GM21526 (cell line): Measurements from ENCODE around the gene ZNRF3.

Source experiments
- ATAC-seq: cut with Tn5 transposase; IDR thresholded peaks from one replicate; pipeline ENCODE4 v1.9.1; 2021; ENCODE audit warnings: moderate library complexity; ENCODE audit not compliant: unreplicated experiment, low FRiP score

Gene ZNRF3

GRCh38 chr22:29053048-29053702 is 169.8 kb downstream of the ZNRF3 start:
- no peak for ATAC-seq

DNA sequence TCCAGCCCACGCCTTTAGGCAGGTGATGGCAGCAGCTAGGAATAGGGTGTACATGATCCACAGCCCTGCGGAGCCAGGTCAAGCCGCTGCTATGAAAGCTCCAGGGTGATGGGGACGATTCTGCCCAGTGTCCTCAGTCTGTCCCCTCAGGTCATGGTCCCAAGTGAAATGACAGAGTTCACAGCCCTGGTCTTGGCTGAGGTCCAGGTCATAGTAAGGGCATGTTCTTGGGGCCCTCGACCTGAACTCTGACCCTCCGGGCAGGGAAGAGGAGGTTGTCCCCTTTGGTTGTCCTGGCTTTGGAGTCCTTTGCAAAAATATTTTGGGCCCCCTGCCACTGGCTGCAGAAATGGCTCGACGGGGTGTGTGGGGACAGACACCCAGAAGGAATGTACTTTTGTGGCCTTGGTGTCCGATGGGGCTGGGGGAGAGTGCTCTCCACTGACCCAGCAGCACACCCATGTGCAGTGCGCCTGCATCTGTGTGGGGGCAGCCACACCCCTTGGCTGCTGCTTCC is 170.9 kb downstream of the ZNRF3 start:
- no peak for ATAC-seq

DNA sequence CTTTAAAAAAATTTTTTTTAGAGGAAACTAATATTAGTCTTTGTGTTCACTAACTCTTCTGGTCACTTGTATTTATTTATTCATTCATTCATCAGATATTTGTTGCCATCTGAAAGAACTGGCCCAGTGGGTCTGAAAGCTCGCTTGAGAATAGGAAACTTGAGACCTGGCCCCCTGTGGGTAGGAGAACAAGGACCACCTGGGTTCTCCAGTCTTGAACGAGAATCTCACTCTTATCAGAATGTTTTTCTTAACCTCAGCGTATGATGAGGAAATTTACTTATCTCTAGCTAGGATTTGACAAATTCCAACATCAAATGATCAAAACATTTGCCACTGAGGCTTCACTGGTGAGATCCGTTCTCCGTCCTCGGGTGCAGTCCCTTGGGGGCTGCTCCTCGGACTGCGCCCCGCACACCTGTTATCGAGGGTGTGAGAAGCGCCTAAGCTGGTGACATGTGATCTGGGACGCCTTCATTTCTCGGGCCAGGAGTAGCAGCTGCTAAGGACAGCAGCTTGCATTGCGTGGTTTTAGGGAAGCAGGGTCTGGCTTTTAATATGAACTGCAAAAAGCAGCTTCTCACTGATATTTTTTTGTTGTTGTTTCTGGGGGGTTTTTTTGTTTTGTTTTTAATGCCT is 171.9 kb downstream of the ZNRF3 start:
- no peak for ATAC-seq

GRCh38 chr22:29056472-29056871 is 173.1 kb downstream of the ZNRF3 start:
- no peak for ATAC-seq

- no peak for ATAC-seq
Measured at GRCh38 chr22:29060251-29060869, 177.0 kb downstream of the ZNRF3 start.

- ATAC-seq, result no peak
Measured at GRCh38 chr22:29060931-29061330, 177.6 kb downstream of the ZNRF3 start.

- no peak for ATAC-seq
Measured at GRCh38 chr22:29061773-29062172, 178.4 kb downstream of the ZNRF3 start, which contains the start of gene C22orf31. Gene C22orf31, minus strand, starts transcription at chr22:29061831. Its CDS starts 39 bp downstream, at chr22:29061792.

DNA sequence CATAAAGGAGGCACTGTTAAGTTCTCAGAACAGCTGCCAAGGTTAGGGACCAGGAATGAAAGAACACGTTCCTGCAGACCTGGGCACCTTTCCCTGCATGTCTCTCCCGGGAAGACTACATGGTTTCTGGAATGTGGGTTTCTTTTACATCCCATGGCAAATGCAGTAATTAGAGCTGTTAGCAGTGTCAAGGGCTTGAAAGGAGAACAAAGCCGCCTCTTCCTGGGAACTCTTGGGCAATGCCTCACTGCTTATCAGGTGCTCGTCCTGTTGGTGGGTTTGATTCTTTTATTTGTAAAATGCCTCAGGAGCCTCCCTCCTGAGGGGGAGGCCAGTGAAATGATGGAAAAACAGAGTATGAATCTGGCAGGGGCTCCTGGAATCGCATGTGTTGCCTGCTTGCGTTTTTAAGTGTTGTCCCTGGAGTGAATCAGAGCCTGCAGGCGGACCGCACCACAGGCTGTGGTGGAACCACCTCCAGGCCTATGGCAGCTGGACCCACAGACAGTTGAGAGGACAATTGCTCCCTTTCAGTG is 179.0 kb downstream of the ZNRF3 start:
- ATAC-seq, result no peak

DNA sequence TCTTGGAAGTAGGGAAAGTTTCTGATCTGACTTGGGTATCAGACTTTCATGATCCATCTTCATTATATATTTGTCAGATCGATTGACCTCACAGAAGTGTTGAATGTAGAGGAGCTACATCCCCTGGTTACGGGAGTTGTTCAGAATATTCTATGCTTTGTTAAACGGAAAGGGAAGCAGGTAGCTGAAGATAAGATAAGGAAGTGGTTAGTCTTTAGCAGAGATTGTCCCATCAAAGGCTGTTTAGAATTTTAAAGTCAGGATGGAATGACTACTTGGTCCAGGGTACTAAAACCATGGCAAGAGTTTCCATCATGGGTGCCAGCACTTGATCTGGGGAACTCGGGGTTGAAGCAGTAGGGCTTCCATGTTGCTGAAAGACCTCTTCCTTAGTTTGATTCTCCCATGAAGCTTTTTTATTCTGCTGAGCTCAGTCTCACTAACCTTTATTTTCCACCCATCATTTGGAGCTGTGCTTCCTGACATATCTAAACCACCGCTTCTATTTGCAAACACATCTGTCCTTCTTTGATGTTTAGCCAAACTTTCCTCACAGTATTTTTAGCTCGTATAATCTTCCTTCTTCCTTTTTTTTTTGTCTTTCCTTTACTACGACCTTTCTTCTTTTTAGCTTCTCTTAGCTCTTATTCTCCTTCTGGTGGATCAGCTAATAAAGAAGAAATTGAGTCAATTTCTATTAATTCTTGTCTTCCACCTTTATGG is 182.3 kb downstream of the ZNRF3 start:
- ATAC-seq, result no peak

DNA sequence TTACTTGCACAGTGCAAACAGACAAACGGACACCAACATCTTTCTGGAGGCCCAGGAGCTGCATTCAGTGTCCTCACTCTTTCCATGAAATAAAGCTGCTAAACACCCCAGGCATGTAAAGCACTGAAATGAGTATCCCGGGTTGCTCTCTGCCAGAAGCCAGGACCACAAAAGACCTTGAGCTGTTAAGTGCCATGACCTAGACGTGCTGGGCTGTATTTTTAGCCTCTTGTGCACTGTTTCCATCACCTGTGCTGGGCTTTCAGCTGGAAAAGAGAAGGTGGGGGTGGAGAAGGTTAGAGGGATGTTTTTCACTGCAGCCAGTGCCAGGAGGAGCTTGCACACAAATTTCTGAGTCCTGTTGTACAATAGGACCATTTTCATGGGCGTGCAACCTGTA is 186.1 kb downstream of the ZNRF3 start:
- no peak for ATAC-seq

- ATAC-seq, result no peak
Measured at GRCh38 chr22:29070490-29070889, 187.1 kb downstream of the ZNRF3 start.

DNA sequence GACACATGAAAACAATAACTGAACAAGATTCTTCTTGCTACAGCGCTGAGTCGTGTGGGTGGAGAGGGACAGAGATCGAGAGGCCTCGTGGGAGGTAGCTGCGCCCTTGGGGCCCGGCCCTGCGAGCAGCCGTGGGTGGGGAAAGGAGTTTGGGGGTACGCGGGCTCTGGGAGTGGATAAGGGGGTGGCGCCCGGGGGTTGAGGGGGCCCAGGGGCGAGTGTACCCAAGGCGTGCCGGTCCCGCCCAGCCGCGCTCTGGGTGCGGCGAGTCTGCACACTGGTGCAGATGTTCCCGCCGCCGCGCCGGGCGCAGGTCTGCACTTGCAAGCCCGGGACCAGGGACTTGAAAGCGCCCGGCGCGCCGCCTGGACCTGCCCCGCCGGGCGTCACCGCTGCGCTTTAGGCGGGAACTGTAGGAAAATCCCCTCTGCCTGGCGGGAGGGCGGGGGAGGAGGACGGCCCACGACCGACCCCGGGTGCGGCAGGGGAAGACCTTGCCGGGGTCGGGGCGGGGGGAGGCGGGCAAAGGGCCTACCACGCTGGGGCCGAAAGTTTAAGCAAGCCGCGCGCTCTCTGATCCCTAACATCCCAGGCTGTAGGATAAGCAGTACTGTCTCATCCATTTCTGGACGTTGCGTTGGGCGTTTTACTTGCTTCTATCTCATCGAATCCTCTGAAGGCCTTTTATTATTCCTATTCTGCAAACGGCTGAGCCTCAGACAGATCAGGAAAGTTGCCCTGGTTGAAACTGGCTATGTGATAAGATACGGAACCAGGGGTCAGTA is 188.1 kb downstream of the ZNRF3 start:
- ATAC-seq, result no peak

GRCh38 chr22:29072193-29072978 is 189.0 kb downstream of the ZNRF3 start:
- peak; percentile 72 for ATAC-seq

DNA sequence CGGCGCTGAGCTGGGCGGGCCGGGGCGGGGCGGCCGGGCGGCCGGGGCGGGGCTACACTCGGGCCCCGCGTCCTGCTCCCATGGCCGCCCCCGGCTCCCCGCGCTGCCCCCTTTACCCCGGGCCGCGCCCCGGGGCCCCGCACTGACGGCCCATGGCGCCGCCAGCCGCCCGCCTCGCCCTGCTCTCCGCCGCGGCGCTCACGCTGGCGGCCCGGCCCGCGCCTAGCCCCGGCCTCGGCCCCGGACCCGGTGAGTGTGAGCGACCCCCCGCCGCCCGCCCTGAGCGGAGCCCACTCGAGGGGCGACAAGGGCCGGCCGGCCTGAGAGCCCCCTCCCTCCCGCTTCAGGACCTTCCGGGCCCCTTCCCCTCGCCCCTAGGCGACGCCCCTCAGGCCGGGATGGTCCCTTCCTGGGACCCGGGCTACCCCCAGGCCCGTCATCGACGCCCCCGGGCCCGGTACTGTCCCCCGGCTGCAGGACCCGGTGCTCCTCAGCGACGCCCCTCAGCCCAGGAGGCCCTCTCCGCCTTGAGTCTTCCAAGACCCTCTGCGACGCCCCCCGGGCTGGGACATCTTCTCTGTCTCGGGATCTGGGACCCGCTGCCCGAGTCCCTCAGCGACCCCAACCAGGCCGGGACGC is 189.7 kb downstream of the ZNRF3 start, which contains the start of gene KREMEN1:
KREMEN1 (plus strand) TSS at position 57 of the 639 bp plus-strand sequence; CDS start at position 153, 96 bp downstream.
- ATAC-seq, result no peak

DNA sequence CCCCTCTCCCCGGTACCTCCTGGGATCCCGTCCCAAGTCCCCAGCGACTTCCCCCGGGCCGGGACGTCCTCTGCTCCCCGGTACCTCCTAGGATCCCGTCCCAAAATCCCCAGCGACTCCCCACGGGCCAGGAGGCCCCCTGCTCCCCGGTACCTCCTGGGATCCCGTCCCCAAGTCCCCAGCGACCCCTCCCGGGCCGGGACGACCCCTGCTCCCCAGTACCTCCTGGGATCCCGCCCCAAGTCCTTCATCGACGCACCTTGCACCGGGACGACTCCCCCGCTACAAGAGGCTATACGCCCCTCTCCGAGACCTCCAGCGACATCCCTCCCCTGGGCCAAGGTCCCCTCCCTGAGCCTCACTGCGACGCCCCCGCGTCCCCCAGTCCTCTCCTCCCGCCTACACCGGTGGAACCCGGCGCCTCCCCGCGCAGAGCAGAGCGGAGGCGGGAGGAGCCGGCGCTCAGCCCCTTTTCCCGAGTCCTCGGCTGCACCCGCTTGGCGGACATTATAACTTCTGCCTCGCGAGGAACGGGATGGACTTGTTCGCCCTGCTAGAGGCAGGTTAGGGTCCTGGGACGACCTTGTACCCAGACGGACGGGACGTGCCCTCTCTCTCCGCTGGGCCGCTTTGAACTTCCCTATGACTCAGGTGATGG is 190.4 kb downstream of the ZNRF3 start:
- no peak for ATAC-seq

DNA sequence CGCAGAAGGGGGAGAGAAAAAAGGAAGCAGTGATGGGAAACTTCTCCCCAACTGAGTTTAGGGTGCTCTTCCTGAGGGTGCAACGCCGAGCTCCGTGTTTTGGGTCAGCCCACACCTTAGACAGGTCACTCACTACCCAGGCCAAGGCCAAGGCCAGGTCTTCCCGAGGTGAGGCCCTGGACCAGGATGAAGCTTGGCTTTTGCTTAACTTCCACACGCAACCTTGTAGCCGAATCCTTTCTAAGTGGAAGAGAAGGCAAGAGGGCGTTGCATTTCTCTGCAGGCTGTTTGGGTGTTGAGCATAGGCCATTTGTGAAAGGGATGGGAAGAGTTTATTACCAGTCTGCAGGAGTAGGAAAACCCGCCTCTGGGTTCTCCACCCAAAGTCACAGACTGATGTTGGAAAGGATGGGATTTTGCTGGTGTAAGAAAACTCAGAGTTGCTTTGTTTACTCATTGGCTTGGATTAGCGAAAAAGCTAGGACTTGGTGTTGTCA is 191.0 kb downstream of the ZNRF3 start:
- no peak for ATAC-seq

- no peak for ATAC-seq
Measured at GRCh38 chr22:29078036-29078868, 194.9 kb downstream of the ZNRF3 start.
